CD4-positive, alpha-beta T cell (primary cell): ENCODE measurements around the gene ABLIM2. TPM values are rescaled to one million over a fixed set of nuclear protein-coding genes. Genes with fewer than 3 reads are reported as not detected.

ENCODE experiments used
- ATAC-seq: fragments of 200-7000 bp; cut with Tn5 transposase; one replicate; pipeline ENCODE4 v1.10.0; 2022; ENCODE audit warnings: mild to moderate bottlenecking; ENCODE audit not compliant: poor library complexity
- CTCF ChIA-PET: fragments of 350-600 bp; sonication (Branson Sonifier 250); formaldehyde crosslinking; loops from one replicate; lab custom pipeline; 2021; ENCODE audit warnings: antibody characterized with exemption, inconsistent platforms; lab: Charles Lee
- POLR2A ChIA-PET: fragments of 350-600 bp; sonication (Branson Sonifier 250); formaldehyde crosslinking; loops from one replicate; lab custom pipeline; 2021; ENCODE audit warnings: antibody characterized with exemption, inconsistent platforms; lab: Charles Lee
- DNase-seq, 14 experiments: peaks; one replicate each; pipeline ENCODE4 v3.0.0-alpha.2; 2013 to 2020; ENCODE audit warnings: mixed read lengths in 2 of 14
- H3K27ac ChIP-seq, 2 donors: one replicate each; pipeline versions ENCODE4 v1.5.1 to v1.7.0; 2013; ENCODE audit warnings: low read length in 2 of 2, low read depth in 1 of 2, mild to moderate bottlenecking in 1 of 2
- H3K27me3 ChIP-seq, 2 experiments: 1 replicate in 1 of 2; 2 replicates in 1 of 2; pipeline versions ENCODE4 v1.6.1 to v1.7.0; 2013; ENCODE audit warnings: low read length in 2 of 2, control low read depth in 1 of 2, mild to moderate bottlenecking in 1 of 2, moderate library complexity in 1 of 2; ENCODE audit not compliant: insufficient read depth in 2 of 2, control insufficient read depth in 1 of 2
- H3K36me3 ChIP-seq: one replicate; pipeline ENCODE4 v1.6.1; 2013; ENCODE audit warnings: low read length, control low read depth; ENCODE audit not compliant: insufficient read depth
- H3K4me1 ChIP-seq: one replicate; pipeline ENCODE4 v1.6.1; 2013; ENCODE audit warnings: low read length, control low read depth; ENCODE audit not compliant: insufficient read depth
- H3K4me3 ChIP-seq: one replicate; pipeline ENCODE4 v1.5.1; 2013; ENCODE audit warnings: mild to moderate bottlenecking, low read length, moderate library complexity
- H3K9me3 ChIP-seq, 2 experiments: 1 replicate in 1 of 2; 2 replicates in 1 of 2; pipeline versions ENCODE4 v1.6.1 to v1.7.0; 2013; ENCODE audit warnings: low read length in 2 of 2, mild to moderate bottlenecking in 2 of 2, control low read depth in 1 of 2, moderate library complexity in 1 of 2; ENCODE audit not compliant: control insufficient read depth in 1 of 2, insufficient read depth in 1 of 2
- H3K27ac Mint-ChIP-seq: one replicate; pipeline ENCODE4 v1.8.0; 2020; ENCODE audit warnings: mixed read lengths
- H3K27me3 Mint-ChIP-seq: one replicate; pipeline ENCODE4 v1.8.0; 2021; ENCODE audit warnings: mixed read lengths
- H3K36me3 Mint-ChIP-seq: one replicate; pipeline ENCODE4 v1.8.0; 2021; ENCODE audit warnings: low read depth, mixed read lengths
- H3K4me1 Mint-ChIP-seq: one replicate; pipeline ENCODE4 v1.8.0; 2021; ENCODE audit warnings: low read depth, mixed read lengths
- H3K4me3 Mint-ChIP-seq: one replicate; pipeline ENCODE4 v1.8.0; 2020; ENCODE audit warnings: mild to moderate bottlenecking, mixed read lengths
- H3K9me3 Mint-ChIP-seq: one replicate; pipeline ENCODE4 v1.8.0; 2020; ENCODE audit warnings: mixed read lengths
- CTCF ChIP-seq: fragments of 200-600 bp; IDR thresholded peaks from one replicate; pipeline ENCODE4 v1.8.0; 2022; ENCODE audit warnings: antibody characterized with exemption, mild to moderate bottlenecking
- intact Hi-C, 2 experiments: fragments of 100-400 bp; cut with DNase I in 1 of 2; cut with micrococcal nuclease in 1 of 2; formaldehyde crosslinking; loops; one replicate each; pipeline versions ENCODE4 v1.15.1 to v1.9.0; 2023 to 2025; cut with DNase I, micrococcal nuclease
- total RNA-seq, 174 experiments: library from RNA in 2 of 174; stranded (reverse) in 2 of 174; gene quantifications; one replicate each; pipeline ENCODE4 v1.2.3 and lab custom pipeline; 2021 to 2026

Gene ABLIM2
- total RNA-seq, 2 experiments from 2014 or later = 2.5 to 2.7 TPM

DNA sequence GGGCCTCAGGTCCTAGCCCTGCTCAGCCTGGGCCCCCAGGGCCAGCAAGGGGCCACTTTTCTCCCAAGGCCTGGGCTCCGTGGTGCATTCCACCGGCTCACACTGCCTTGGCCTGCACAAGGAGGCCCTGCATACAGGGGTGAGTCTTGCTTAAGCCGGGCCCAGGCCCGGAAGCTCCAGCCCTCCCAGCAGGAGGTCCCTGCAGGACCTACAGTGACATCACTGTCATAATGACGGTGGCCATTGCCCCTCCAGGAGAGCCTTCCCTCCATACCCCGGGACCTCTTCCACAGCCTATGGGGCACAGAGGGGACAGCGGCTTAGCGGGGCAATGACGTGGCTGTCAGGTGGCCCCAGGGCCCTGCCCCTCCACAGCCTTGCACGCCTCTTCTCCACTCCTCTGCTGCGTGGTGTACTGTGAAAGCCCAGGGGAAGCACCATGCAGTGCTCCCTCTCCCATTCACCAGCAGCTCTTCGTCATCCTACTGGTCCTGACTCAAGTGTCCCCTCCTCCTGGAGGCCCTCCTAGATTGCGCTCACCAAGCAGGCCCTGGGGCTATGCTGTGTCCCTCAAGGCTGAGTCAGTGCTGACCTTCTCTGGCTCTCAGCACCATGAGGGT is 186.6 kb downstream of the ABLIM2 start:
- ATAC-seq (no peak), DNase-seq (peak in 1 of 14 experiments; percentile 17)
- peak overlapping the region; percentile 94 for H3K27ac Mint-ChIP-seq
- no peak for TF ChIP-seq CTCF
- H3K36me3 Mint-ChIP-seq = no peaks in the 10 kb centered on the region
- POLR2A ChIA-PET = no interaction called here
- Histone ChIP-seq H3K4me3 (peak overlapping the region; percentile 75), H3K27me3 (no peaks in the 10 kb centered on the region), H3K9me3 (no peaks in the 10 kb centered on the region), H3K36me3 (no peaks in the 10 kb centered on the region), H3K4me1 (peaks cover 62% of the 10 kb centered on the region), H3K27ac (peak overlapping the region; percentile 1 to 63)
- peak overlapping the region; percentile 93 for H3K4me3 Mint-ChIP-seq
- CTCF ChIA-PET = no interaction called here
- H3K9me3 Mint-ChIP-seq = no peaks in the 10 kb centered on the region
- H3K27me3 Mint-ChIP-seq = no peaks in the 10 kb centered on the region
- H3K4me1 Mint-ChIP-seq = peaks cover 40% of the 10 kb centered on the region
- intact Hi-C loops = loop anchor here in 1 of 2 experiments (2.0 kb wide), 1 partner anchor 33 kb away; the partner anchor contains the start of gene AFAP1

DNA sequence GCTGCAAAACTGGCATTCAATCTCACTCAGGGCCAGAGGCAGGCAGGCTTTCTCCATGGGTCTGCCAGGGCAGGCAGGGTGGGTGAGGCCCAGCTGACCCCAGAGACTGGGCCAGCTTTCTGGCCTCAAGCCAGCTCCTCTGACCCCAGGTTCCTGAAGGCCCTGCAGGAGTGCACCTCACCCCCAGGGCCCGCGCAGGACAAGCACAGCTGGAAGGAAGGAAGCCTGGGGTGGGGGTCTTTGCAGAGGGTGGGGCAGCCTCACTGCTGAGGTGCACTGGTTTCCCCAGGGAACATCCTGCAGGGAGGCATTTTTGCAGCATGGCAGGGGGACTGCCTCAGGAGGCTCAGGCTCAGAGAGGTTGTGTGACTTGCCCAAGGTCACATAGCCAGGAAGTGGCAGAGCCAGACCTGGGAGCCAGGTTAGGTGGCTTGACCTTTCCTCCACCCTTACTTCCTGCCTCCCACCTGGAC is 187.4 kb downstream of the ABLIM2 start:
- H3K4me1 Mint-ChIP-seq = peaks cover 40% of the 10 kb centered on the region
- DNase-seq (peak in 1 of 14 experiments; percentile 25), ATAC-seq (no peak)
- Histone ChIP-seq H3K27ac (peak overlapping the region in 1 of 2 donors; percentile 63), H3K4me1 (peaks cover 62% of the 10 kb centered on the region), H3K9me3 (no peaks in the 10 kb centered on the region), H3K27me3 (no peaks in the 10 kb centered on the region), H3K4me3 (peak overlapping the region; percentile 75), H3K36me3 (no peaks in the 10 kb centered on the region)
- no peaks in the 10 kb centered on the region for H3K36me3 Mint-ChIP-seq
- no peaks in the 10 kb centered on the region for H3K27me3 Mint-ChIP-seq
- no peak for TF ChIP-seq CTCF
- H3K27ac Mint-ChIP-seq = peak overlapping the region; percentile 94
- ChIA-PET POLR2A (interaction anchor here (1.4 to 3.2 kb wide), 2 partner anchors 32 to 140 kb away, joined by 5 to 30 read pairs; partner anchors contain the start of gene AFAP1), CTCF (no interaction called here)
- H3K4me3 Mint-ChIP-seq = peak overlapping the region; percentile 93
- intact Hi-C loops = loop anchor here in 1 of 2 experiments (2.0 kb wide), 1 partner anchor 32 kb away; the partner anchor contains the start of gene AFAP1
- no peaks in the 10 kb centered on the region for H3K9me3 Mint-ChIP-seq

DNA sequence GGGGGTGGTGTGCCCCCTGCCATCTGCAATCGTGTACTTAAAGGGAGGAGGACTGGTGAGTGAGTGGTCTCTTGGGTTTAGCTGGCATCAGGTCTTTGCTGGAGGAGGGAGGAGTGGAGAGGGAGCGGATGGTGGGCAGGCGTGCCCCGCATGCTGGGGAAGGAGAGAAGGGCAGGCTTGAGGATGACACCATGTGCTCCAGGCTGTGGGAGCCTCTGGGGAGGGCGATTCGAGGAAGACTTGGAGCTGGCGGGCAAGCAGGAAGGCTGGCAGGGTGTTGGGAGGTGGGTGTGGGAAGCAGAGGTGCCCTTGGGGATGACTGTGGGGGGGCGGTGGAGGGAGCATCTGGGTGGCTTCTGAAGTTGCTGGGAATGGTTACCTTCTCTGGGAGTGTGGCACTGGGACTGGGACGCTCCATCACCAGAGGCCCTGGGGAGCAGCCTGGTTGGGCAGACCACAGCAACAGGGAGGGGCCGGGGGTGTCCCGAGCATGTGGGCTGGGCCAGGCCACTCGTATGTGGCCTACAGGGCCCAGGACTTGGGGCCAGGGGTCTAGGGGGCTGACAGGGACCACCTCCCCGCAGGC is 188.2 kb downstream of the ABLIM2 start:
- Histone ChIP-seq H3K4me3 (peak overlapping the region; percentile 75), H3K4me1 (peaks cover 67% of the 10 kb centered on the region)

More for the DNA sequence above, 188.2 kb downstream of the ABLIM2 start:
- peak overlapping the region; percentile 94 for H3K27ac Mint-ChIP-seq
- peak overlapping the region; percentile 93 for H3K4me3 Mint-ChIP-seq
- no peak for ATAC-seq
- Histone ChIP-seq H3K9me3 (no peaks in the 10 kb centered on the region), H3K27ac (peak overlapping the region; percentile 36 to 63), H3K36me3 (no peaks in the 10 kb centered on the region), H3K27me3 (no peaks in the 10 kb centered on the region)
- no peaks in the 10 kb centered on the region for H3K9me3 Mint-ChIP-seq
- ChIA-PET POLR2A (interaction anchor here (1.0 to 3.2 kb wide), 4 partner anchors 32 to 142 kb away, joined by 3 to 30 read pairs (median 4); partner anchors contain the start of gene AFAP1), CTCF (interaction anchor here (0.7 kb wide), 1 partner anchor 166 kb away, joined by 3 read pairs; no protein-coding TSS in a partner anchor)
- intact Hi-C loops = loop anchor here in 1 of 2 experiments (2.0 kb wide), 1 partner anchor 32 kb away; the partner anchor contains the start of gene AFAP1
- no peak for DNase-seq
- peaks cover 45% of the 10 kb centered on the region for H3K4me1 Mint-ChIP-seq
- no peaks in the 10 kb centered on the region for H3K36me3 Mint-ChIP-seq
- TF ChIP-seq CTCF = no peak
- no peaks in the 10 kb centered on the region for H3K27me3 Mint-ChIP-seq
